ENCODE measurements around the gene NCAM2.

The NCAM2 gene

GRCh38 chr21:21151231-21151630 is 153.0 kb downstream of the NCAM2 start:
- DNase-seq (ENCODE audit: insufficient read length, low spot score) (no peak), FAIRE-seq (no peak)
- TF ChIP-seq POLR2A (IDR thresholded peaks at IDR 0.05; ENCODE audit: low read depth, low read length) (no peak), POU2F2 (IDR thresholded peaks at IDR 0.05; ENCODE audit: low read depth, low read length) (no peak), TAF1 (IDR thresholded peaks at IDR 0.05; ENCODE audit: low read depth, low read length) (no peak), PAX5 (IDR thresholded peaks at IDR 0.05; ENCODE audit: insufficient read depth, low read length, severe bottlenecking) (no peak), SPI1 (IDR thresholded peaks at IDR 0.05; ENCODE audit: low read depth, low read length) (no peak), POLR2AphosphoS5 (IDR thresholded peaks at IDR 0.05; ENCODE audit: low read depth, low read length) (no peak)

GRCh38 chr21:21156397-21156796 is 158.2 kb downstream of the NCAM2 start:
- no peak for FAIRE-seq
- TF ChIP-seq POLR2AphosphoS5 (IDR thresholded peaks at IDR 0.05; ENCODE audit: low read depth, low read length) (no peak), POLR2A (IDR thresholded peaks at IDR 0.05; ENCODE audit: low read depth, low read length) (no peak), POU2F2 (IDR thresholded peaks at IDR 0.05; ENCODE audit: low read depth, low read length) (no peak), TAF1 (IDR thresholded peaks at IDR 0.05; ENCODE audit: low read depth, low read length) (no peak), PAX5 (IDR thresholded peaks at IDR 0.05; ENCODE audit: insufficient read depth, low read length, severe bottlenecking) (no peak), SPI1 (IDR thresholded peaks at IDR 0.05; ENCODE audit: low read depth, low read length) (no peak)
- no peak for DNase-seq (ENCODE audit: insufficient read length, low spot score)

GRCh38 chr21:21156957-21157356 is 158.7 kb downstream of the NCAM2 start:
- no peak for FAIRE-seq
- TF ChIP-seq POU2F2 (IDR thresholded peaks at IDR 0.05; ENCODE audit: low read depth, low read length) (no peak), TAF1 (IDR thresholded peaks at IDR 0.05; ENCODE audit: low read depth, low read length) (no peak), SPI1 (IDR thresholded peaks at IDR 0.05; ENCODE audit: low read depth, low read length) (no peak), PAX5 (IDR thresholded peaks at IDR 0.05; ENCODE audit: insufficient read depth, low read length, severe bottlenecking) (no peak)
- DNase-seq (ENCODE audit: insufficient read length, low spot score), result no peak

- DNase-seq (ENCODE audit: insufficient read length, low spot score), result no peak
- no peak for FAIRE-seq
- TF ChIP-seq POU2F2 (IDR thresholded peaks at IDR 0.05; ENCODE audit: low read depth, low read length) (no peak), PAX5 (IDR thresholded peaks at IDR 0.05; ENCODE audit: insufficient read depth, low read length, severe bottlenecking) (no peak), SPI1 (IDR thresholded peaks at IDR 0.05; ENCODE audit: low read depth, low read length) (no peak), POLR2A (IDR thresholded peaks at IDR 0.05; ENCODE audit: low read depth, low read length) (no peak), TAF1 (IDR thresholded peaks at IDR 0.05; ENCODE audit: low read depth, low read length) (no peak), POLR2AphosphoS5 (IDR thresholded peaks at IDR 0.05; ENCODE audit: low read depth, low read length) (no peak)
Observed at GRCh38 chr21:21158376-21158918, 160.2 kb downstream of the NCAM2 start.

GRCh38 chr21:21159253-21159899 is 161.2 kb downstream of the NCAM2 start:
- no peak for DNase-seq (ENCODE audit: insufficient read length, low spot score)
- no peak for FAIRE-seq
- TF ChIP-seq TAF1 (IDR thresholded peaks at IDR 0.05; ENCODE audit: low read depth, low read length), result no peak
- TF ChIP-seq PAX5 (IDR thresholded peaks at IDR 0.05; ENCODE audit: insufficient read depth, low read length, severe bottlenecking), result no peak
- TF ChIP-seq SPI1 (IDR thresholded peaks at IDR 0.05; ENCODE audit: low read depth, low read length), result no peak
- no peak for TF ChIP-seq POU2F2 (IDR thresholded peaks at IDR 0.05; ENCODE audit: low read depth, low read length)
- TF ChIP-seq POLR2A (IDR thresholded peaks at IDR 0.05; ENCODE audit: low read depth, low read length), result no peak
- TF ChIP-seq POLR2AphosphoS5 (IDR thresholded peaks at IDR 0.05; ENCODE audit: low read depth, low read length), result no peak

- TF ChIP-seq POU2F2 (IDR thresholded peaks at IDR 0.05; ENCODE audit: low read depth, low read length) (no peak), PAX5 (IDR thresholded peaks at IDR 0.05; ENCODE audit: insufficient read depth, low read length, severe bottlenecking) (no peak), SPI1 (IDR thresholded peaks at IDR 0.05; ENCODE audit: low read depth, low read length) (no peak), TAF1 (IDR thresholded peaks at IDR 0.05; ENCODE audit: low read depth, low read length) (no peak), POLR2AphosphoS5 (IDR thresholded peaks at IDR 0.05; ENCODE audit: low read depth, low read length) (no peak), POLR2A (IDR thresholded peaks at IDR 0.05; ENCODE audit: low read depth, low read length) (no peak)
- FAIRE-seq (no peak), DNase-seq (ENCODE audit: insufficient read length, low spot score) (no peak)
Observed at GRCh38 chr21:21162786-21163185, 164.6 kb downstream of the NCAM2 start.

- TF ChIP-seq POLR2AphosphoS5 (IDR thresholded peaks at IDR 0.05; ENCODE audit: low read depth, low read length) (no peak), SPI1 (IDR thresholded peaks at IDR 0.05; ENCODE audit: low read depth, low read length) (no peak), TAF1 (IDR thresholded peaks at IDR 0.05; ENCODE audit: low read depth, low read length) (no peak), POLR2A (IDR thresholded peaks at IDR 0.05; ENCODE audit: low read depth, low read length) (no peak), POU2F2 (IDR thresholded peaks at IDR 0.05; ENCODE audit: low read depth, low read length) (no peak)
- FAIRE-seq, result no peak
- peak; percentile 5 for DNase-seq (ENCODE audit: insufficient read length, low spot score)
Observed at GRCh38 chr21:21163904-21164303, 165.7 kb downstream of the NCAM2 start.

- DNase-seq (ENCODE audit: insufficient read length, low spot score) (no peak), FAIRE-seq (no peak)
- no peak for TF ChIP-seq POU2F2 (IDR thresholded peaks at IDR 0.05; ENCODE audit: low read depth, low read length)
- TF ChIP-seq POLR2AphosphoS5 (IDR thresholded peaks at IDR 0.05; ENCODE audit: low read depth, low read length), result no peak
- no peak for TF ChIP-seq TAF1 (IDR thresholded peaks at IDR 0.05; ENCODE audit: low read depth, low read length)
- no peak for TF ChIP-seq POLR2A (IDR thresholded peaks at IDR 0.05; ENCODE audit: low read depth, low read length)
- TF ChIP-seq SPI1 (IDR thresholded peaks at IDR 0.05; ENCODE audit: low read depth, low read length), result no peak
- no peak for TF ChIP-seq PAX5 (IDR thresholded peaks at IDR 0.05; ENCODE audit: insufficient read depth, low read length, severe bottlenecking)
Observed at GRCh38 chr21:21165063-21165645, 166.9 kb downstream of the NCAM2 start.

GRCh38 chr21:21174676-21175075 is 176.5 kb downstream of the NCAM2 start:
- TF ChIP-seq POU2F2 (IDR thresholded peaks at IDR 0.05; ENCODE audit: low read depth, low read length) (no peak), SPI1 (IDR thresholded peaks at IDR 0.05; ENCODE audit: low read depth, low read length) (no peak), PAX5 (IDR thresholded peaks at IDR 0.05; ENCODE audit: insufficient read depth, low read length, severe bottlenecking) (no peak), POLR2AphosphoS5 (IDR thresholded peaks at IDR 0.05; ENCODE audit: low read depth, low read length) (no peak), POLR2A (IDR thresholded peaks at IDR 0.05; ENCODE audit: low read depth, low read length) (no peak), TAF1 (IDR thresholded peaks at IDR 0.05; ENCODE audit: low read depth, low read length) (no peak)
- FAIRE-seq, result no peak
- no peak for DNase-seq (ENCODE audit: insufficient read length, low spot score)

All from GM12891 (cell line).